CD4-positive, alpha-beta T cell treated with Interleukin-21 for 1 hour (primary cell): ENCODE results near the gene HNRNPU.
A peak's percentile ranks its signal among the peaks of the same experiment; 100 is the strongest.

Experiments
- DNase-seq: peaks from one replicate; pipeline ENCODE4 v3.0.0-alpha.2; 2020

HNRNPU gene

GRCh38 chr1:244862354-244862698, 2.0 kb downstream of the HNRNPU start:
- peak; percentile 71 for DNase-seq

GRCh38 chr1:244861683-244862082, 2.7 kb downstream of the HNRNPU start:
- no peak for DNase-seq

GRCh38 chr1:244860914-244861610, 3.3 kb downstream of the HNRNPU start:
- no peak for DNase-seq

- no peak for DNase-seq
Measured at GRCh38 chr1:244860078-244860477, 4.3 kb downstream of the HNRNPU start.

GRCh38 chr1:244858357-244858756, 6.0 kb downstream of the HNRNPU start:
- DNase-seq: no peak

- no peak for DNase-seq
Measured at GRCh38 chr1:244857761-244858160, 6.6 kb downstream of the HNRNPU start.

- no peak for DNase-seq
Measured at GRCh38 chr1:244854865-244855578, 9.3 kb downstream of the HNRNPU start.

GRCh38 chr1:244854166-244854565, 10.2 kb downstream of the HNRNPU start:
- DNase-seq: no peak

- DNase-seq: no peak
Measured at GRCh38 chr1:244852694-244853093, 11.6 kb downstream of the HNRNPU start.

GRCh38 chr1:244851546-244852231, 12.7 kb downstream of the HNRNPU start:
- no peak for DNase-seq

- DNase-seq: no peak
Measured at GRCh38 chr1:244850896-244851295, 13.4 kb downstream of the HNRNPU start.

- DNase-seq: no peak
Measured at GRCh38 chr1:244850099-244850852, 14.1 kb downstream of the HNRNPU start.

- no peak for DNase-seq
Measured at GRCh38 chr1:244849189-244849866, 15.0 kb downstream of the HNRNPU start.

- no peak for DNase-seq
Measured at GRCh38 chr1:244846653-244847052, 17.7 kb downstream of the HNRNPU start.

- DNase-seq: no peak
Measured at GRCh38 chr1:244844155-244845121, 19.9 kb downstream of the HNRNPU start.

- no peak for DNase-seq
Measured at GRCh38 chr1:244843148-244843978, 21.0 kb downstream of the HNRNPU start.

- DNase-seq: no peak
Measured at GRCh38 chr1:244841273-244841927, 22.9 kb downstream of the HNRNPU start.

GRCh38 chr1:244840219-244840794, 24.0 kb downstream of the HNRNPU start:
- DNase-seq: no peak

- no peak for DNase-seq
Measured at GRCh38 chr1:244839656-244840055, 24.7 kb downstream of the HNRNPU start.
